IMR-90 (cell line): ENCODE measurements around the gene FARP1. TPM values are rescaled to one million over a fixed set of nuclear protein-coding genes. Genes with fewer than 3 reads are reported as not detected.

Source experiments
- ATAC-seq: fragments of 200-7000 bp; cut with Tn5 transposase; 2 replicates; pipeline ENCODE4 v1.9.1; 2020; ENCODE audit warnings: low read depth, mild to moderate bottlenecking, moderate library complexity
- BruUV-seq: library from RNA; stranded (reverse); fragments of 400-500 nt; replicated peaks from 2 replicates; lab custom pipeline; 2021; lab: Mats Ljungman, UMichigan
- CTCF ChIA-PET: fragments of 300-600 bp; formaldehyde crosslinking; extraction: SDS; loops from one replicate; lab custom pipeline; 2021; ENCODE audit warnings: antibody characterized with exemption; lab: Yijun Ruan, JAX
- POLR2A ChIA-PET: fragments of 300-600 bp; sonication (Branson Sonifier 250); formaldehyde crosslinking; loops from one replicate; lab custom pipeline; 2022; ENCODE audit warnings: antibody characterized with exemption; ENCODE audit not compliant: unreplicated experiment; lab: Charles Lee
- DNase-seq: peaks from one replicate; pipeline ENCODE4 v3.0.0; 2013
- H2AFZ ChIP-seq: replicated peaks from 2 replicates; pipeline ENCODE3; 2013; ENCODE audit warnings: low read length, mild to moderate bottlenecking; ENCODE audit not compliant: poor library complexity
- H2AK5ac ChIP-seq: 2 replicates; pipeline ENCODE4 v1.6.1; 2013; ENCODE audit warnings: low read depth, low read length, inconsistent platforms
- H2AK9ac ChIP-seq: replicated peaks from 2 replicates; pipeline ENCODE3; 2013; ENCODE audit warnings: mild to moderate bottlenecking, low read depth, low read length, moderate library complexity; ENCODE audit not compliant: poor library complexity
- H2BK120ac ChIP-seq: 2 replicates; pipeline ENCODE4 v1.6.1; 2013; ENCODE audit warnings: low read depth, low read length, inconsistent platforms
- H2BK15ac ChIP-seq: 3 replicates; pipeline ENCODE4 v1.6.1; 2013; ENCODE audit warnings: low read depth, low read length, inconsistent platforms
- H2BK20ac ChIP-seq: 2 replicates; pipeline ENCODE4 v1.6.1; 2013; ENCODE audit warnings: low read depth, mild to moderate bottlenecking, inconsistent platforms, low read length, moderate library complexity
- H2BK5ac ChIP-seq: 2 replicates; pipeline ENCODE4 v1.6.1; 2013; ENCODE audit warnings: mild to moderate bottlenecking, low read depth, low read length, inconsistent platforms; ENCODE audit not compliant: poor library complexity, severe bottlenecking
- H3K14ac ChIP-seq: replicated peaks from 2 replicates; pipeline ENCODE4 v1.6.1; 2013; ENCODE audit warnings: low read depth, low read length, inconsistent platforms
- H3K18ac ChIP-seq: 2 replicates; pipeline ENCODE4 v1.6.1; 2013; ENCODE audit warnings: low read depth, low read length, control low read depth
- H3K23ac ChIP-seq: 2 replicates; pipeline ENCODE4 v1.6.1; 2013; ENCODE audit warnings: low read depth, low read length, inconsistent platforms
- H3K27ac ChIP-seq: 2 replicates; pipeline ENCODE4 v1.5.1; 2013; ENCODE audit warnings: mild to moderate bottlenecking, control low read depth, low read length; ENCODE audit not compliant: insufficient read depth
- H3K27me3 ChIP-seq: 2 replicates; pipeline ENCODE4 v1.6.1; 2013; ENCODE audit warnings: low read length; ENCODE audit not compliant: control insufficient read depth, insufficient read depth
- H3K36me3 ChIP-seq: 2 replicates; pipeline ENCODE4 v1.6.1; 2013; ENCODE audit warnings: low read length, mixed read lengths; ENCODE audit not compliant: control insufficient read depth, insufficient read depth
- H3K4ac ChIP-seq: 2 replicates; pipeline ENCODE4 v1.6.1; 2013; ENCODE audit warnings: low read depth, low read length, inconsistent platforms
- H3K4me1 ChIP-seq: 2 replicates; pipeline ENCODE4 v1.6.1; 2013; ENCODE audit warnings: low read length, mixed read lengths; ENCODE audit not compliant: control insufficient read depth, insufficient read depth
- H3K4me2 ChIP-seq: 2 replicates; pipeline ENCODE4 v1.6.1; 2013; ENCODE audit warnings: low read depth, mild to moderate bottlenecking, control low read depth, low read length, moderate library complexity
- H3K4me3 ChIP-seq: 2 replicates; pipeline ENCODE4 v1.5.1; 2013; ENCODE audit warnings: low read depth, mild to moderate bottlenecking, control low read depth, low read length, moderate library complexity; ENCODE audit not compliant: insufficient read depth
- H3K56ac ChIP-seq: 2 replicates; pipeline ENCODE4 v1.6.1; 2013; ENCODE audit warnings: low read length, inconsistent platforms; ENCODE audit not compliant: insufficient read depth; ENCODE audit errors: extremely low read depth
- H3K79me1 ChIP-seq, 2 experiments: 2 replicates each; pipeline ENCODE4 v1.6.1; 2013; ENCODE audit warnings: low read length in 2 of 2, inconsistent platforms in 1 of 2, low read depth in 1 of 2
- H3K9ac ChIP-seq: 2 replicates; pipeline ENCODE4 v1.6.1; 2013; ENCODE audit warnings: low read depth, low read length, control low read depth
- H3K9me1 ChIP-seq: 2 replicates; pipeline ENCODE4 v1.6.1; 2013; ENCODE audit warnings: low read length, inconsistent platforms; ENCODE audit not compliant: insufficient read depth
- H3K9me3 ChIP-seq: 2 replicates; pipeline ENCODE4 v1.6.1; 2013; ENCODE audit warnings: low read length; ENCODE audit not compliant: control insufficient read depth, insufficient read depth
- H4K20me1 ChIP-seq: 2 replicates; pipeline ENCODE4 v1.6.1; 2013; ENCODE audit warnings: low read length, inconsistent platforms; ENCODE audit not compliant: insufficient read depth
- H4K5ac ChIP-seq: 2 replicates; pipeline ENCODE4 v1.6.1; 2013; ENCODE audit warnings: mild to moderate bottlenecking, low read depth, low read length, control low read depth
- H4K8ac ChIP-seq, 2 experiments: 2 replicates each; pipeline ENCODE4 v1.6.1; 2013; ENCODE audit warnings: low read depth in 2 of 2, low read length in 2 of 2, control low read depth in 1 of 2, inconsistent platforms in 1 of 2
- H4K91ac ChIP-seq: 2 replicates; pipeline ENCODE4 v1.6.1; 2013; ENCODE audit warnings: low read depth, low read length, inconsistent platforms; ENCODE audit not compliant: insufficient read depth
- CEBPB ChIP-seq: IDR thresholded peaks from 2 replicates; pipeline ENCODE4 v1.6.1; 2012; ENCODE audit warnings: low read depth, low read length, improper control_type of control experiment
- CHD1 ChIP-seq: IDR thresholded peaks from 2 replicates; pipeline ENCODE4 v1.6.1; 2012; ENCODE audit warnings: low read depth, low read length, improper control_type of control experiment
- ELK1 ChIP-seq: fragments of 150-350 bp; IDR thresholded peaks from 2 replicates; pipeline ENCODE4 v1.6.1; 2016; ENCODE audit warnings: low read depth, mild to moderate bottlenecking, low read length, moderate library complexity, borderline replicate concordance
- FOS ChIP-seq: fragments of 150-350 bp; IDR thresholded peaks from 2 replicates; pipeline ENCODE4 v1.6.1; 2016; ENCODE audit warnings: low read depth, low read length
- MAFK ChIP-seq: IDR thresholded peaks from 2 replicates; pipeline ENCODE4 v1.6.1; 2012; ENCODE audit warnings: low read depth, low read length, improper control_type of control experiment
- MAZ ChIP-seq: IDR thresholded peaks from 2 replicates; pipeline ENCODE4 v1.6.1; 2012; ENCODE audit warnings: low read depth, mild to moderate bottlenecking, low read length, improper control_type of control experiment, moderate library complexity, borderline replicate concordance
- MXI1 ChIP-seq: IDR thresholded peaks from 2 replicates; pipeline ENCODE4 v1.6.1; 2012; ENCODE audit warnings: low read depth, mild to moderate bottlenecking, low read length, moderate library complexity, borderline replicate concordance
- NFE2L2 ChIP-seq: fragments of 150-350 bp; IDR thresholded peaks from 2 replicates; pipeline ENCODE4 v1.6.1; 2016; ENCODE audit warnings: low read depth, mild to moderate bottlenecking, low read length
- POLR2A ChIP-seq: IDR thresholded peaks from 2 replicates; pipeline ENCODE4 v1.6.1; 2012; ENCODE audit warnings: mild to moderate bottlenecking, low read depth, low read length
- RAD21 ChIP-seq: IDR thresholded peaks from 2 replicates; pipeline ENCODE4 v1.6.1; 2012; ENCODE audit warnings: low read length, improper control_type of control experiment
- RCOR1 ChIP-seq: IDR thresholded peaks from 2 replicates; pipeline ENCODE4 v1.6.1; 2012; ENCODE audit warnings: mild to moderate bottlenecking, low read length, improper control_type of control experiment; ENCODE audit not compliant: insufficient replicate concordance
- RFX5 ChIP-seq: IDR thresholded peaks from 2 replicates; pipeline ENCODE4 v1.8.0; 2012; ENCODE audit warnings: low read depth, mild to moderate bottlenecking, low read length, moderate library complexity
- SMC3 ChIP-seq: fragments of 150-350 bp; IDR thresholded peaks from 2 replicates; pipeline ENCODE4 v1.6.1; 2016; ENCODE audit warnings: low read depth, mild to moderate bottlenecking, antibody characterized with exemption, low read length, moderate library complexity
- WGBS, 2 experiments: methylation state at CpG; one replicate each; pipeline versions ENCODE4 v1.1.5 to v1.1.7; 2013; ENCODE audit warnings: missing lambda C conversion rate in 2 of 2; ENCODE audit not compliant: insufficient read length in 1 of 2; ENCODE audit errors: extremely low coverage in 2 of 2; 5-methylcytosine and 5-hydroxymethylcytosine counted together
- dilution Hi-C: fragments of 300-500 bp; cut with HindIII; formaldehyde crosslinking; loops from one replicate; pipeline ENCODE4 v1.14.3; 2018; ENCODE audit warnings: low sequenced_read_pairs; ENCODE audit not compliant: unreplicated experiment
- in situ Hi-C: fragments of 300-500 bp; cut with MboI; formaldehyde crosslinking; loops from 3 replicates; pipeline ENCODE4 v1.14.3; 2019; ENCODE audit warnings: low sequenced_read_pairs, inconsistent platforms, mixed read lengths
- intact Hi-C: fragments of 100-400 bp; cut with micrococcal nuclease; formaldehyde crosslinking; loops from 2 replicates; pipeline ENCODE4 v1.10.0; 2022
- polyA plus RNA-seq, 3 experiments: library from polyadenylated mRNA; depleted of rRNA; stranded (reverse); fragments of >200 nt; gene quantifications; 2 replicates each; pipeline ENCODE4 v1.2.3, GENCODE V29; 2012; ENCODE audit warnings: low replicate concordance in 1 of 3
- total RNA-seq: library from RNA; depleted of rRNA; stranded (reverse); fragments of >200 nt; gene quantifications from 2 replicates; pipeline ENCODE4 v1.2.3, GENCODE V29; 2012
- TF ChIP-seq, protein P1 (sequence below): conservative IDR thresholded peaks from 2 replicates; pipeline ENCODE4 v1.5.1; 2012; ENCODE audit warnings: mild to moderate bottlenecking, low read depth, low read length, improper control_type of control experiment
- TF ChIP-seq, protein P2 (sequence below): fragments of 150-350 bp; IDR thresholded peaks from 2 replicates; pipeline ENCODE4 v1.6.1; 2017; ENCODE audit warnings: mild to moderate bottlenecking, antibody characterized with exemption, low read length, low read depth

Gene FARP1
- total and polyA plus RNA-seq, 2 of the 4 experiments (the other 2 are of a cell fraction): 39.6 to 57.0 TPM

DNA sequence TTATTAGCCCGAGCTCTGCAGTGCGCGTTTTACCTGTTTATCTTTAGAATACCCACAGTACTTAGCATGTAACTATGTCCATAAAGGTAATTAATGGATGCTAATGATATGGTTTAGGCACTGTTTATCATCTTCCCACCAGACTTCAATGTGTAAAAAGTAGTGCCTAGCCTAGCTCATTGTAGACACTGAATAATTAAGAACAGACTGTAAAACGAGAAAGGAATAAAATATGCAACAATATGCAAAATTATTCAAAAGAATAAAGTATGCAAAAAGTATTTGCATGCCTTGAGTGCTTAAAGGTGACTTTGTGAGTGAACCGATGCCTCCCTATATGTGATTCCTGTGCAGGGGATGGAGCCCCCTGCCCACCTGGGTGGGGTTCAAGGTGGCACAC lies 69.9 kb downstream of the FARP1 start:
- Histone ChIP-seq H3K18ac (0 out of 2 replicates have a peak overlapping the region, but pooled peaks have one; percentile 22), H2BK20ac (0 out of 2 replicates have a peak overlapping the region, but pooled peaks have one; percentile 51), H3K27me3 (no peaks in the 10 kb centered on the region), H2BK15ac (no peak overlapping the region; the same call in 2 of the 3 replicates), H2AK5ac (peak overlapping the region; percentile 89), H3K14ac (0 out of 2 replicates have a peak overlapping the region, but pooled peaks have one; percentile 86), H3K27ac (peak overlapping the region; percentile 52; the same call in 1 of the 2 replicates), H4K5ac (no peak overlapping the region), H3K9me3 (no peaks in the 10 kb centered on the region), H3K9ac (no peak overlapping the region), H4K20me1 (peaks cover 12% of the 10 kb centered on the region), H3K4me2 (no peak overlapping the region), H3K4me1 (peaks cover 41% of the 10 kb centered on the region), H3K36me3 (peaks cover 14% of the 10 kb centered on the region), H3K23ac (peak overlapping the region; percentile 45; the same call in 1 of the 2 replicates), H4K91ac (peak overlapping the region; percentile 82), H3K4ac (peak overlapping the region; percentile 89), H3K4me3 (no peak overlapping the region), H2BK5ac (peak overlapping the region; percentile 76), H2AFZ (no peak overlapping the region), H2BK120ac (peak overlapping the region; percentile 86; the same call in 1 of the 2 replicates), H2AK9ac (no peak overlapping the region), H4K8ac (peak overlapping the region in 1 of 2 experiments; percentile 19; a peak in 1 of 4 replicates), H3K79me1 (peaks cover 50 to 89% of the 10 kb centered on the region in 2 experiments; a peak in 3 of 4 replicates), H3K9me1 (peaks cover 33% of the 10 kb centered on the region), H3K56ac (no peak overlapping the region)
- ChIA-PET CTCF (interaction anchor here (0.5 kb wide), 1 partner anchor 64 kb away, joined by 3 read pairs; no protein-coding TSS in a partner anchor), POLR2A (no interaction called here)
- intact Hi-C loops (loop anchor here (5.0 kb wide), 1 partner anchor 160 kb away; no protein-coding TSS in a partner anchor), dilution Hi-C loops (no loop called here), in situ Hi-C loops (no loop called here)
- ATAC-seq (no peak), DNase-seq (no peak)
- no CpG with 5 or more reads among the region's 5 CpGs for WGBS, 2 experiments
- BruUV-seq: no TSS peak
- TF ChIP-seq MXI1: no peak
- TF ChIP-seq FOS: no peak
- no peak for TF ChIP-seq RCOR1
- TF ChIP-seq POLR2A: no peak
- no peak for TF ChIP-seq NFE2L2
- no peak for TF ChIP-seq MAZ
- TF ChIP-seq SMC3: no peak
- TF ChIP-seq ELK1: no peak
- TF ChIP-seq RAD21: no peak
- TF ChIP-seq MAFK: no peak
- no peak for TF ChIP-seq RFX5
- TF ChIP-seq, protein P1, sequence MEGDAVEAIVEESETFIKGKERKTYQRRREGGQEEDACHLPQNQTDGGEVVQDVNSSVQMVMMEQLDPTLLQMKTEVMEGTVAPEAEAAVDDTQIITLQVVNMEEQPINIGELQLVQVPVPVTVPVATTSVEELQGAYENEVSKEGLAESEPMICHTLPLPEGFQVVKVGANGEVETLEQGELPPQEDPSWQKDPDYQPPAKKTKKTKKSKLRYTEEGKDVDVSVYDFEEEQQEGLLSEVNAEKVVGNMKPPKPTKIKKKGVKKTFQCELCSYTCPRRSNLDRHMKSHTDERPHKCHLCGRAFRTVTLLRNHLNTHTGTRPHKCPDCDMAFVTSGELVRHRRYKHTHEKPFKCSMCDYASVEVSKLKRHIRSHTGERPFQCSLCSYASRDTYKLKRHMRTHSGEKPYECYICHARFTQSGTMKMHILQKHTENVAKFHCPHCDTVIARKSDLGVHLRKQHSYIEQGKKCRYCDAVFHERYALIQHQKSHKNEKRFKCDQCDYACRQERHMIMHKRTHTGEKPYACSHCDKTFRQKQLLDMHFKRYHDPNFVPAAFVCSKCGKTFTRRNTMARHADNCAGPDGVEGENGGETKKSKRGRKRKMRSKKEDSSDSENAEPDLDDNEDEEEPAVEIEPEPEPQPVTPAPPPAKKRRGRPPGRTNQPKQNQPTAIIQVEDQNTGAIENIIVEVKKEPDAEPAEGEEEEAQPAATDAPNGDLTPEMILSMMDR: no peak
- TF ChIP-seq CHD1: no peak
- no peak for TF ChIP-seq CEBPB
- TF ChIP-seq, protein P2, sequence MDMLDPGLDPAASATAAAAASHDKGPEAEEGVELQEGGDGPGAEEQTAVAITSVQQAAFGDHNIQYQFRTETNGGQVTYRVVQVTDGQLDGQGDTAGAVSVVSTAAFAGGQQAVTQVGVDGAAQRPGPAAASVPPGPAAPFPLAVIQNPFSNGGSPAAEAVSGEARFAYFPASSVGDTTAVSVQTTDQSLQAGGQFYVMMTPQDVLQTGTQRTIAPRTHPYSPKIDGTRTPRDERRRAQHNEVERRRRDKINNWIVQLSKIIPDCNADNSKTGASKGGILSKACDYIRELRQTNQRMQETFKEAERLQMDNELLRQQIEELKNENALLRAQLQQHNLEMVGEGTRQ: no peak
